NCI-H748 (cell line): ENCODE measurements around the gene POLD2.

Source experiments
- DNase-seq: peaks from one replicate; lab custom pipeline; 2025; ENCODE audit not compliant: unreplicated experiment; lab: John Stamatoyannopoulos, UW

POLD2 gene

GRCh38 chr7:44082541-44083207, 40.7 kb downstream of the POLD2 start:
- peak; percentile 99 for DNase-seq

- no peak for DNase-seq
Observed at GRCh38 chr7:44081266-44081748, 42.0 kb downstream of the POLD2 start.

- no peak for DNase-seq
Observed at GRCh38 chr7:44080686-44081265, 42.6 kb downstream of the POLD2 start.

- no peak for DNase-seq
Observed at GRCh38 chr7:44080118-44080517, 43.2 kb downstream of the POLD2 start.

- DNase-seq = no peak
Observed at GRCh38 chr7:44079331-44080021, 43.9 kb downstream of the POLD2 start.

- no peak for DNase-seq
Observed at GRCh38 chr7:44078521-44078920, 44.8 kb downstream of the POLD2 start.

- no peak for DNase-seq
Observed at GRCh38 chr7:44077681-44078091, 45.7 kb downstream of the POLD2 start.

- DNase-seq = no peak
Observed at GRCh38 chr7:44077061-44077460, 46.3 kb downstream of the POLD2 start.

- DNase-seq = no peak
Observed at GRCh38 chr7:44076101-44076895, 47.0 kb downstream of the POLD2 start.

GRCh38 chr7:44075296-44076075, 47.9 kb downstream of the POLD2 start:
- DNase-seq = no peak

- no peak for DNase-seq
Observed at GRCh38 chr7:44074349-44074695, 49.0 kb downstream of the POLD2 start.

- no peak for DNase-seq
Observed at GRCh38 chr7:44073664-44074348, 49.5 kb downstream of the POLD2 start.

- DNase-seq = peak; percentile 72
Observed at GRCh38 chr7:44072364-44073231, 50.8 kb downstream of the POLD2 start.

GRCh38 chr7:44071726-44072363, 51.5 kb downstream of the POLD2 start:
- DNase-seq = no peak

GRCh38 chr7:44068054-44068453, 55.3 kb downstream of the POLD2 start:
- peak; percentile 52 for DNase-seq

GRCh38 chr7:44067064-44067951, 56.0 kb downstream of the POLD2 start:
- DNase-seq = no peak

- no peak for DNase-seq
Observed at GRCh38 chr7:44066494-44067063, 56.8 kb downstream of the POLD2 start.
